WTC11 (cell line): ENCODE measurements around the gene MCM5. TPM values are rescaled to one million over a fixed set of nuclear protein-coding genes. Genes with fewer than 3 reads are reported as not detected.

Source experiments
- ATAC-seq: fragments of 200-7000 bp; cut with Tn5 transposase; 2 replicates; pipeline ENCODE4 v1.10.0; 2021; ENCODE audit warnings: mild to moderate bottlenecking, moderate library complexity
- CTCF ChIA-PET: fragments of 300-600 bp; sonication (Branson Sonifier 250); formaldehyde crosslinking; loops from one replicate; lab custom pipeline; 2021; ENCODE audit warnings: antibody characterized with exemption; lab: Charles Lee
- POLR2A ChIA-PET: fragments of 350-600 bp; sonication (Branson Sonifier 250); formaldehyde crosslinking; loops from one replicate; lab custom pipeline; 2021; ENCODE audit warnings: antibody characterized with exemption; lab: Charles Lee
- DNase-seq: peaks from one replicate; pipeline ENCODE4 v3.0.0; 2021; ENCODE audit warnings: low spot score
- H3K27ac Mint-ChIP-seq: 2 replicates; pipeline ENCODE4 v1.8.0; 2021; ENCODE audit warnings: mixed read lengths
- H3K27me3 Mint-ChIP-seq: 2 replicates; pipeline ENCODE4 v1.8.0; 2021; ENCODE audit warnings: low read depth, mild to moderate bottlenecking, moderate library complexity, mixed read lengths
- H3K36me3 Mint-ChIP-seq: 2 replicates; pipeline ENCODE4 v1.8.0; 2021; ENCODE audit warnings: mixed read lengths
- H3K4me1 Mint-ChIP-seq: 2 replicates; pipeline ENCODE4 v1.8.0; 2022; ENCODE audit warnings: mixed read lengths
- H3K4me3 Mint-ChIP-seq: 2 replicates; pipeline ENCODE4 v1.8.0; 2021; ENCODE audit warnings: mild to moderate bottlenecking, moderate library complexity, mixed read lengths
- H3K9me3 Mint-ChIP-seq: 2 replicates; pipeline ENCODE4 v1.8.0; 2021; ENCODE audit warnings: mixed read lengths
- E2F4 ChIP-seq: sonication (generic); formaldehyde crosslinking; IDR thresholded peaks from 2 replicates; pipeline ENCODE4 v1.8.1; 2022; ENCODE audit warnings: low read depth, mild to moderate bottlenecking, moderate library complexity, missing genetic modification reagents, borderline replicate concordance
- FOXK1 ChIP-seq: sonication (generic); formaldehyde crosslinking; IDR thresholded peaks from 2 replicates; pipeline ENCODE4 v1.8.0; 2022; ENCODE audit warnings: mild to moderate bottlenecking, moderate library complexity, missing genetic modification reagents
- GABPB1 ChIP-seq: sonication (generic); formaldehyde crosslinking; IDR thresholded peaks from 2 replicates; pipeline ENCODE4 v1.8.1; 2023; ENCODE audit warnings: mild to moderate bottlenecking, missing genetic modification reagents
- GRHL2 ChIP-seq: fragments of 250-450 bp; sonication (Bioruptor Pico); IDR thresholded peaks from 2 replicates; pipeline ENCODE4 v1.8.0; 2022; ENCODE audit warnings: mild to moderate bottlenecking, moderate library complexity; ENCODE audit not compliant: insufficient replicate concordance, severe bottlenecking
- KAT7 ChIP-seq: sonication (generic); formaldehyde crosslinking; IDR thresholded peaks from 2 replicates; pipeline ENCODE4 v1.8.1; 2023; ENCODE audit warnings: missing genetic modification reagents, mild to moderate bottlenecking, borderline replicate concordance
- MLX ChIP-seq: sonication (generic); formaldehyde crosslinking; IDR thresholded peaks from 2 replicates; pipeline ENCODE4 v1.8.1; 2023; ENCODE audit warnings: mild to moderate bottlenecking, missing genetic modification reagents, moderate library complexity
- RELA ChIP-seq: sonication (generic); formaldehyde crosslinking; IDR thresholded peaks from 2 replicates; pipeline ENCODE4 v1.8.1; 2022; ENCODE audit warnings: missing genetic modification reagents, mild to moderate bottlenecking, borderline replicate concordance
- TCF7 ChIP-seq: sonication (generic); formaldehyde crosslinking; IDR thresholded peaks from 2 replicates; pipeline ENCODE4 v1.8.0; 2022; ENCODE audit warnings: mild to moderate bottlenecking, low read depth, missing genetic modification reagents, moderate library complexity
- ZNF219 ChIP-seq: sonication (generic); formaldehyde crosslinking; IDR thresholded peaks from 2 replicates; pipeline ENCODE4 v1.8.0; 2023; ENCODE audit warnings: missing genetic modification reagents, mild to moderate bottlenecking, borderline replicate concordance
- ZNF317 ChIP-seq: sonication (generic); formaldehyde crosslinking; IDR thresholded peaks from 2 replicates; pipeline ENCODE4 v1.8.1; 2023; ENCODE audit warnings: low read depth, mild to moderate bottlenecking, moderate library complexity, missing genetic modification reagents, borderline replicate concordance
- ZNF671 ChIP-seq: fragments of 250-450 bp; sonication (Bioruptor Pico); IDR thresholded peaks from 2 replicates; pipeline ENCODE4 v1.8.0; 2021; ENCODE audit warnings: mild to moderate bottlenecking
- total RNA-seq: library from RNA; stranded (reverse); gene quantifications from 3 replicates; pipeline ENCODE4 v1.2.3, GENCODE V29; 2021
- TF ChIP-seq, protein P1 (sequence below): sonication (generic); formaldehyde crosslinking; IDR thresholded peaks from 2 replicates; pipeline ENCODE4 v1.8.1; 2023; ENCODE audit warnings: mild to moderate bottlenecking, missing genetic modification reagents
- TF ChIP-seq, protein P2 (sequence below): sonication (generic); formaldehyde crosslinking; IDR thresholded peaks from 2 replicates; pipeline ENCODE4 v1.8.1; 2023; ENCODE audit warnings: mild to moderate bottlenecking, moderate library complexity, missing genetic modification reagents
- TF ChIP-seq, protein P3 (sequence below): fragments of 200-600 bp; IDR thresholded peaks from 2 replicates; pipeline ENCODE4 v1.8.0; 2022; ENCODE audit warnings: antibody characterized with exemption

The MCM5 gene
- total RNA-seq, 1 experiment from 2014 or later: 261 TPM

DNA sequence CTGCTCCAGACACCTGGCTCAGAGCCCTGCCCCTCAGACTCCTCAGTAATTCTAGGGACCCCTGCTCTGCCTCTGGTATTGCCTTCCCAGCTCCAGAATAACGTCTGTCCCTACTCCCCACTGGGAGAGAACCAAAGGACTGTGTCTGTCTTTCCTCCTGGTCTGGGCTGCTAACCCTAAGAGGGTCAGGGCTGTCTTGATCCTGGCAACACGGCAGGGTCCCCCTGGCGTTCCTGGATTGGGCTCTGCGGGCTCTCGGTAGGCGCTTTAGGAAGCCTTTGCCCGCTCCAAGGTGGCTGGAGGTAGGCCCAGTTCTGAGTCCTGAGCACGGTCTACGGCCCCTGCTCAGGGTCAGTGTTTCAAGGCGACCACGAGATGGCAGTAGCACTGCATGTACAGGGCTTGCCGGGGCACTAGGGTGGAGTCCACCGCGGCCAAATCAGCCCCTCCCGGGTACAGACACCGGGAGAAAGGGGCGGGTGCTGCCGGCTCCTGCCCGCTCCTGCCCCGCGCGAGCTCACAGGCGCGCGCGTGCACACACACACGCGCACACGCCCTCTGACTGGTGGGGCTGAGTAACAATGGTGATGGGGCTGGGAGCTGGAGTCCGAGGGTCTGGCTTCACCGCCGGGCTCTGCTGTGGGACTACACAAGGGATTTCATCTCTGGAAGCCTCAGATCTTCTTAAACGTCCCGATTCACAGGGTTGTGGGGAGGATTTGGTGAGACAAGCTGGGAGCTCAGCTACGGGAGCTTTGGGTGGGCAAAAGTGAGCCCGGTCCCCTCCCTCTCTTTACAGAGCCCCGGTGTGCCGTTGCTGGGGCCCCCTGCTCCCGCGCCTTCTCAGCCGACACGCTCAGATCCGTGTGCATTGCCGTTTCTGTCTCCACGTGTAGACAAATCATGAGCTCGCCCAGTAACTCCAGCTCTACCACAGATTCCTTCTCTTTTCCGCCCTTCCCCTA, 49.1 kb upstream of the MCM5 start (continued):
- TF ChIP-seq, protein P1, sequence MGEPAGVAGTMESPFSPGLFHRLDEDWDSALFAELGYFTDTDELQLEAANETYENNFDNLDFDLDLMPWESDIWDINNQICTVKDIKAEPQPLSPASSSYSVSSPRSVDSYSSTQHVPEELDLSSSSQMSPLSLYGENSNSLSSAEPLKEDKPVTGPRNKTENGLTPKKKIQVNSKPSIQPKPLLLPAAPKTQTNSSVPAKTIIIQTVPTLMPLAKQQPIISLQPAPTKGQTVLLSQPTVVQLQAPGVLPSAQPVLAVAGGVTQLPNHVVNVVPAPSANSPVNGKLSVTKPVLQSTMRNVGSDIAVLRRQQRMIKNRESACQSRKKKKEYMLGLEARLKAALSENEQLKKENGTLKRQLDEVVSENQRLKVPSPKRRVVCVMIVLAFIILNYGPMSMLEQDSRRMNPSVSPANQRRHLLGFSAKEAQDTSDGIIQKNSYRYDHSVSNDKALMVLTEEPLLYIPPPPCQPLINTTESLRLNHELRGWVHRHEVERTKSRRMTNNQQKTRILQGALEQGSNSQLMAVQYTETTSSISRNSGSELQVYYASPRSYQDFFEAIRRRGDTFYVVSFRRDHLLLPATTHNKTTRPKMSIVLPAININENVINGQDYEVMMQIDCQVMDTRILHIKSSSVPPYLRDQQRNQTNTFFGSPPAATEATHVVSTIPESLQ (CRISPR knock-in tag): no peak
- TF ChIP-seq, protein P2, sequence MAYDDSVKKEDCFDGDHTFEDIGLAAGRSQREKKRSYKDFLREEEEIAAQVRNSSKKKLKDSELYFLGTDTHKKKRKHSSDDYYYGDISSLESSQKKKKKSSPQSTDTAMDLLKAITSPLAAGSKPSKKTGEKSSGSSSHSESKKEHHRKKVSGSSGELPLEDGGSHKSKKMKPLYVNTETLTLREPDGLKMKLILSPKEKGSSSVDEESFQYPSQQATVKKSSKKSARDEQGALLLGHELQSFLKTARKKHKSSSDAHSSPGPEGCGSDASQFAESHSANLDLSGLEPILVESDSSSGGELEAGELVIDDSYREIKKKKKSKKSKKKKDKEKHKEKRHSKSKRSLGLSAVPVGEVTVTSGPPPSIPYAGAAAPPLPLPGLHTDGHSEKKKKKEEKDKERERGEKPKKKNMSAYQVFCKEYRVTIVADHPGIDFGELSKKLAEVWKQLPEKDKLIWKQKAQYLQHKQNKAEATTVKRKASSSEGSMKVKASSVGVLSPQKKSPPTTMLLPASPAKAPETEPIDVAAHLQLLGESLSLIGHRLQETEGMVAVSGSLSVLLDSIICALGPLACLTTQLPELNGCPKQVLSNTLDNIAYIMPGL (CRISPR knock-in tag): peak; percentile 91
- TF ChIP-seq FOXK1 (CRISPR knock-in tag): peak; percentile 49; the same call in 1 of the 2 replicates
- peak; percentile 30; the same call in 1 of the 2 replicates for TF ChIP-seq GABPB1 (CRISPR knock-in tag)
- TF ChIP-seq, all 79 proteins: peak for 11

DNA sequence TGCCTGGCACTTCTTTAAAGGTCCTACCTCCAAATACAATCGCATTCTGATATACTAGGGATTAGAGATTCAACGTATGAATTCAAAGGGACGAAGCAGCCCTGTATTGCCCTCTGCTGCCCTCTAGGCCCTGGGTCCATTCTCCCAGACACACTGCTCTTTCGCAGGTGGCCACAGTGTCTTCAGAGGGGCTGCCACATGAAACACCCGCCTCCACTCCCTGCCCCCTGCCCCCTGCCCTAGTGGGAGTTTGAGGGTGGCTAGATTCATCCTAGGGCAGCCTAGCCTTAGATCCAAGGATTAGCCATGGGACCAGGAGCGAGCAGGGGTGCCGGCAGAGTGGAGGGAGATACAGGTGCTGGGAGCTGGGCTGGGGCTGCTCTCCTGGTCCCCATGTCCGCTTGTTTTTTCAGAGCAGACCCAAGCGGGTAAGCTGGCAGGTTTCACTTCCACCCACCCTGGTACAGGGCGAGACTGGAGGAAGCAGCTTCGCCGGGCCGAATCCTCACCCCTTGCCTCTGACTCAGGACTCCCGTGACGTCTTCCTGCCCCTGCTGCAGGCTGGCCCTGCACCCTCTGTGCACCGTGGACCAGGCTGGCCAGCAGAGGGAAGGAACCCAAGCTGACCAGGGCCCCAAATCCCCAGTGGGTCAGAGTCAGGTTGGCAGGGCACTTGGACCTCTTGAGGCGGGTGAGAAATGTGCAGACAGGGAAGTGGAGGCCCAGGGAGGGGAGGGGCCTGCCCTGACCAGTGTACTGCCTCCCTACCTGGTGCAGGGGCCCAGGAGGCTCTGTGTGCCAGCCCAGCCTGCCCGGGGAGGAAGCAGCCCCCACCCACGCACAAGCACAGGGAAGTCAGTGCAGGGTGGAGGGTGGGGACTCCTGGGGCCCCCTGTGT, 47.5 kb upstream of the MCM5 start:
- TF ChIP-seq GABPB1 (CRISPR knock-in tag) (0 out of 2 replicates have a peak, but pooled peaks have one; percentile 29), KAT7 (CRISPR knock-in tag) (no peak), RELA (CRISPR knock-in tag) (no peak), ZNF219 (CRISPR knock-in tag) (no peak)
- TF ChIP-seq, protein P3, sequence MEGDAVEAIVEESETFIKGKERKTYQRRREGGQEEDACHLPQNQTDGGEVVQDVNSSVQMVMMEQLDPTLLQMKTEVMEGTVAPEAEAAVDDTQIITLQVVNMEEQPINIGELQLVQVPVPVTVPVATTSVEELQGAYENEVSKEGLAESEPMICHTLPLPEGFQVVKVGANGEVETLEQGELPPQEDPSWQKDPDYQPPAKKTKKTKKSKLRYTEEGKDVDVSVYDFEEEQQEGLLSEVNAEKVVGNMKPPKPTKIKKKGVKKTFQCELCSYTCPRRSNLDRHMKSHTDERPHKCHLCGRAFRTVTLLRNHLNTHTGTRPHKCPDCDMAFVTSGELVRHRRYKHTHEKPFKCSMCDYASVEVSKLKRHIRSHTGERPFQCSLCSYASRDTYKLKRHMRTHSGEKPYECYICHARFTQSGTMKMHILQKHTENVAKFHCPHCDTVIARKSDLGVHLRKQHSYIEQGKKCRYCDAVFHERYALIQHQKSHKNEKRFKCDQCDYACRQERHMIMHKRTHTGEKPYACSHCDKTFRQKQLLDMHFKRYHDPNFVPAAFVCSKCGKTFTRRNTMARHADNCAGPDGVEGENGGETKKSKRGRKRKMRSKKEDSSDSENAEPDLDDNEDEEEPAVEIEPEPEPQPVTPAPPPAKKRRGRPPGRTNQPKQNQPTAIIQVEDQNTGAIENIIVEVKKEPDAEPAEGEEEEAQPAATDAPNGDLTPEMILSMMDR: peak; percentile 19; the same call in 1 of the 2 replicates
- POLR2A ChIA-PET: interaction anchor here (0.6 kb wide), 1 partner anchor 47 kb away, joined by 3 read pairs; no protein-coding TSS in a partner anchor
- no peaks in the 10 kb centered on the region for H3K9me3 Mint-ChIP-seq
- H3K27ac Mint-ChIP-seq: no peak overlapping the region
- peaks cover 10% of the 10 kb centered on the region; the same call in 1 of the 2 replicates for H3K27me3 Mint-ChIP-seq
- peak; percentile 67 for DNase-seq
- peak; percentile 42 for ATAC-seq
- H3K36me3 Mint-ChIP-seq: no peaks in the 10 kb centered on the region
- H3K4me3 Mint-ChIP-seq: peak overlapping the region; percentile 76
- peaks cover 18% of the 10 kb centered on the region for H3K4me1 Mint-ChIP-seq
- CTCF ChIA-PET: interaction anchor here (0.8 to 2.1 kb wide), 5 partner anchors 23 to 231 kb away, joined by 3 to 10 read pairs (median 5); partner anchors contain the start of gene HMOX1

DNA sequence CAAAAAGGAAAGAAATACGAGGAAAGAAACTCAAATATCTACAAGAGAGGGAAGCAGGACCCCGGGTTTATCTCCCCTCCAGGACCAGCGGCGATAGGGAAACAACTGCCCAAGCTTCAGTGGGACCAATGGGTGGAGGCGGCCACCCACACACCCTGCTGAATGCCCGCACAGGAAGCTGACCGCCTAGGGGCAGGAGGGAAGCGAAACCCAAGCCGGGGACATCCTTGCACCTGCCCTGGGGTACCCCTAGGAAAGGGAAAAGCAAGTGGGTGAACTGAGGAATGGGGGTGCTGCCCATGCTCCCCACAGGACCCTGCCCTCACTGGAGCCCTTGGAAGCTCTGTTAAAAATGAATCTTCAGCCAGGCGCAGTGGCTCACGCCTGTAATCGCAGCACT, 46.6 kb upstream of the MCM5 start:
- POLR2A ChIA-PET: no interaction called here
- Mint-ChIP-seq H3K9me3 (no peaks in the 10 kb centered on the region), H3K27ac (no peak overlapping the region), H3K4me1 (peaks cover 18% of the 10 kb centered on the region), H3K36me3 (no peaks in the 10 kb centered on the region), H3K27me3 (peaks cover 10% of the 10 kb centered on the region; the same call in 1 of the 2 replicates), H3K4me3 (no peak overlapping the region)
- no peak for ATAC-seq
- CTCF ChIA-PET: interaction anchor here (1.5 to 1.9 kb wide), 2 partner anchors 23 to 27 kb away, joined by 3 to 6 read pairs; partner anchors contain the start of gene HMOX1
- no peak for TF ChIP-seq GABPB1 (CRISPR knock-in tag)
- no peak for TF ChIP-seq GRHL2 (CRISPR knock-in tag)
- no peak for TF ChIP-seq TCF7 (CRISPR knock-in tag)
- TF ChIP-seq E2F4: no peak
- TF ChIP-seq MLX (CRISPR knock-in tag): no peak
- TF ChIP-seq ZNF317: no peak
- TF ChIP-seq ZNF671 (CRISPR knock-in tag): no peak
- TF ChIP-seq, protein P3: no peak
- no peak for DNase-seq
